Measurements from ENCODE around the gene LHFPL6.
"Not testable (repeated sequence)": the region's sequence is repeated elsewhere in the genome, so short reads cannot be mapped to it uniquely, and the experiment has no call there.

The LHFPL6 gene

DNA sequence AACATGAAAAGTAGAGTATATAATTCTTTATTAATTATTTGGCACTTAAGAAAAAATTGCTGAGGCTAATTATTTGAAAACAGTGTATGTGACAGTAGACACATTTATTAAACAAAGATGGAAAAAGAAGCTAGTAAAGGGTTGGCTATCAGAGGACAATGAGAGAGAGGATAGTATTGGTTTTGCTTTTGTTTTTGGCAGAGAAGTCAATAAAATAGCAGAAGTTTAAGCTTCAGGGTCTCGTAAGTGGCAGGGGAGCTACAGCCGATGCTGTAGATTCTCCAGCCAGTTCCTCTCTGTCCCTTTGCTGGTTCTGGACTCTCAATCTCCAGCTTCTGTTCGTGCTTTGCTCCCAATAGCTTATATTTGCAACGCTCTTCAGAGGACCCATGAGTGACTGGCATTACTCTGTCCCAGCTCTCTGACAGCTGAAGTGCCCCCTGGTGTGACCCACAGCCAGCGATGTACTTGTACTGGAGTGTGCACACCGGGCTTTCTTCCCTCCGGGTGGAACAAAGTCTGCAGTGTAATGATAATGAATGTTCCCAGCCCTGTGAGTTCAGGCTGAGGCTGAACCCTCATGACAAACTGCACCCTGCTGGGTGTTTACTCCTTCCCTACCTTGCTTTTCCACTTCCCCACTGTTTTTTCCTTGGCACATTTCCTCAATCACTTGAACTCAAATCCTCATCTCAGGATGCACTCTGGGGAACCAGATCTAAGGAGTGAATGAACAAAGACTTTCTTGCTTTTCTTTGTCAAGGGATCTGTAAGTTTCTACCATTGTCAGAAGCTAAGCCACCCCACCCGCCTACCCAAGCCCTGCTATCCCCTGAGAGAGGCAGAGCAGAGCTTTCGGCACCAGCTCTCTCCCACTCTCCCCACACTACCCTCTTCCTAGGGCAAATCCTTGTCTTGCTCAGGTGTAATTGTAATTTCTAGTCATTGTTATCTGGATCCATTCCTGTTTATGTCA is 254.8 kb downstream of the LHFPL6 start:
- intact Hi-C loops (cut with DNase I) = no loop called here
- DNase-seq = peak in 18 of 42 donors; percentile 4 to 53 (median 24)

DNA sequence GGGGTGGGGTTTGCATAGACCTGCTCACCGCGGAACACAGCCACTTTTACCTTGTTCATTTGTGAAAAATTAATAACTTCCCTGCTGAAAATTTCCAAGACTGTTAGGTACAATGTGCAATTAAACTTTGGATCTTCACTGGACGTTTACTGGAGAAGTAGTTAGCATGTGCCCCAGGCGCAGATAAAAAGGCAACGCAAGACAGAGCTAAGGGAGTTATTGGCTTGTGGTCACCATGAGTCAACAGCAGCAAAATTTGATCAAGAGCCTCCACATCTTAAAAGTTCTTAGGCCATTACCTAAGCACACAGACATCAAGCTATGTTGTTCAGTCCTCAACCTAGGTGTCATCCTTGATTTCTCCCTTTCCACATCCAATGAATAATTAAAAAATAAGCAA is 257.0 kb downstream of the LHFPL6 start:
- intact Hi-C loops (cut with DNase I) = no loop called here

DNA sequence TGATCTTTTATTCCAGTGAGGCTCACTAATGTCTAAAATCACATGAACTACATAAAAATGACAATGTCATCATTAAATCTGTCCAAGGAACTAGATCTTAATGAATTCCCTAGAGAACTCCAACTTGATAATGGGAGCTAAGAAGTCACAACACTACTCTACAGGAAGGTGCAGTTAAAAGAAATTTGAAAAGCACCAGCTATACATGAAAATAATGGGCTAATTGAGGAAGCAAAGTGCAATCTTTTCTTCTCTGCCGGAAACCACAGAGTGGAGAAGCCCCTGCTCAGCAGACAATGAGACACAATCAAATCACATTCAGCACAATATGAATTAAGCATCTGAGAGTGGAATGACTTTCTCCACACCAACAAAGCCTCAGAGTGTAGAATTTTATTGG is 261.7 kb downstream of the LHFPL6 start:
- no peak for DNase-seq
- intact Hi-C loops (cut with DNase I) = no loop called here

More for the DNA sequence above, 257.0 kb downstream of the LHFPL6 start:
- no peak for DNase-seq

GRCh38 chr13:39338114-39338513 is 264.9 kb downstream of the LHFPL6 start:
- intact Hi-C loops (cut with DNase I); DNase-seq: not testable (repeated sequence)

DNA sequence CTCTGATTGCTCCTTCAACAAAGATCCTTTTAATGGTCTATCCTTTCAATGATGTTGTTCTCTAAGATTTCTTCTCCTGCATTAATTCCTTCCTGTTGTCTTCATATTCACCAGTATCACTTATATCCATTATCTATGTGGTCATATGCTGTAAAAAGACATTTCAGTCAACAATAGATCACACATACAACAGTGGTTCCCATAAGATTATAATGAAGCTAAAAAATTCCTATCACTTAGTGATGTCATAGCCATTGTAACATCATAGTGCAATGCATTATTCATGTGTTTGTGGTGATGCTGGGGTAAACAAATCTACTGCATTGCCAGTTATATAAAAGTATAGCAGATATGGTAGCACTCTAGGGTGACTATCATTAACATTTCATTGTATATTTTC is 266.1 kb downstream of the LHFPL6 start:
- DNase-seq = no peak
- intact Hi-C loops (cut with DNase I) = no loop called here

- intact Hi-C loops (cut with DNase I) = no loop called here
- DNase-seq = no peak
Observed at GRCh38 chr13:39336207-39336606, 266.8 kb downstream of the LHFPL6 start.

DNA sequence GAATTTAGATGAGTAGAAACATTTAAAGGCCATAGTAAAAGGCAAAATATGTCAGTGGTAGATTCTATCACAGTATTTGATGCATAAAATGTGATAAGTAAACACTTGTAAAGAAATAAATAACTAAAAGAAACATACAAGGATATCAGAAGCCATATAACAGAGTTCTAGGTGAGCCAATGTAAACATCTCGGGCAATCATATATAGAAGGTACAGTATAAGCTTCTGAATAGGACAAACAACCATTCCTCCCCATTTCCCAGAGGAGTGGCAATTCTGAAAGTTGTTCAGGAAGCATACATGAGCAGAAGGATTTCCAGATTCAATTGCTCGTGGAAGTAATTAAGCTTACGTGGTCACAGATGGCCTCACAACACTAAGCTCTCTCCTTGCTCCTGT is 267.3 kb downstream of the LHFPL6 start:
- no peak for DNase-seq
- intact Hi-C loops (cut with DNase I) = no loop called here

- no peak for DNase-seq
- intact Hi-C loops (cut with DNase I) = no loop called here
Observed at GRCh38 chr13:39330504-39330903, 272.5 kb downstream of the LHFPL6 start.

DNA sequence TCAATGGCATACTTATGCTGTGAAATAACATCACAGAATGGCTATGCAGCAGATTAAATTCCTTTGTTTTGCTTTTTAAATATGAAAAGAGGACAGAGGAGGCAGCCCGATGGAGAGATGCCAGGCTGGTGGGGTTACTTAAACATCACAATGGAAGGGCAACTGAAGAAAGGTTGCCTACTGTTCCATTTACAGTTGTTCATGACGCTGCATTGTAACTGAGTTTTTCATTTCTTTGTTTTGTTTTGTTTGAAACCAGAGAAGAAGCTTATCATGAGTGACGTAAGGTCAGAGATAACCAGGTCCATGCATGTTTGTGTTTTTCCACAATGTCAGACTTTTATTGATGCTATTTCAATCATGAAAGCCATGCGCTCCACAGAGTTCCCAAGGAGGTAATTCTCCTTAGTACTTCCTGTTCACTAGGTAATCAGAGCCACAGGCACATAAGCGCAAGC is 273.8 kb downstream of the LHFPL6 start:
- DNase-seq = no peak
- intact Hi-C loops (cut with DNase I) = no loop called here

DNA sequence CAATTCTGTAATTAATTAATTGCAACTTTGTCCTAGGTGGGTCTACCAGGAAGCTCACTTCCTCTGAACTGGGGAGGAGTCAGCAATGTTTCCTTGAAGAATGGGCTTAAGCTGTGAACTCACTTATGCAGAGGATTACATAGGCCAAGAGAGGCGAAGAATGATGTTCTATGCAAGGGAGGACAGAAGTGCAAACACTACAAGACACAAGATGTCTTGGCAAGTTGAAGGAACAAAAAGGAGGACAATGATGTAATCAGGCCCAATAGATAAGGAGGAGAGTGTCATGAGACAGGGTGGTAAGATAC is 275.9 kb downstream of the LHFPL6 start:
- no peak for DNase-seq

GRCh38 chr13:39326469-39327171 is 276.4 kb downstream of the LHFPL6 start:
- intact Hi-C loops (cut with DNase I) = no loop called here
- DNase-seq = no peak

More for the DNA sequence above, 275.9 kb downstream of the LHFPL6 start:
- intact Hi-C loops (cut with DNase I) = no loop called here

GRCh38 chr13:39324806-39325311 is 278.1 kb downstream of the LHFPL6 start:
- intact Hi-C loops (cut with DNase I) = no loop called here
- no peak for DNase-seq

GRCh38 chr13:39322836-39323585 is 280.0 kb downstream of the LHFPL6 start:
- DNase-seq = peak in 4 of 42 donors; percentile 3 to 16 (median 12)
- intact Hi-C loops (cut with DNase I) = no loop called here

DNA sequence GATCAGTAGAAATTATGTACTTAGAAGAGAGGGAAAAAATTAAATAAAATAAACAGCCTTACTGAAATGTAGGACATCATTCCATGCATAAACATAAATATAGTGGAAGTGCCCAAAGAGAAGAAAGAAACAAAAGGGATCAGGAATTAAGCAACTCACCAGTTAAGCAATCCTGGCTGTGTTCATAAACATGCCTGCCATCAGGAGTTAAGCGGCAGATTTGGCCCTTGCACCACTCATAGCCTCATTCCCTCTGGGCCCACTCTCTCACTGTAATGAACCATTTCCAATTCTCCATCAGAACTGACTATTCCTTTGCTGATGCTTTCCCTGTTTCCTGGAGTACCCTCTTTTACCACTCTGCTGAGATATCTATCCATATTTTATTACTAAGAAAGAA is 281.4 kb downstream of the LHFPL6 start:
- no peak for DNase-seq
- intact Hi-C loops (cut with DNase I) = no loop called here

- no peak for DNase-seq
- intact Hi-C loops (cut with DNase I) = no loop called here
Observed at GRCh38 chr13:39318161-39318560, 284.8 kb downstream of the LHFPL6 start.

- peak in 15 of 42 donors; percentile 7 to 63 (median 28) for DNase-seq
- intact Hi-C loops (cut with DNase I) = no loop called here
Observed at GRCh38 chr13:39317291-39317690, 285.7 kb downstream of the LHFPL6 start.

- intact Hi-C loops (cut with DNase I) = no loop called here
Observed at GRCh38 chr13:39315796-39316195, 287.2 kb downstream of the LHFPL6 start.

GRCh38 chr13:39313721-39314120 is 289.3 kb downstream of the LHFPL6 start:
- intact Hi-C loops (cut with DNase I) = no loop called here
- no peak for DNase-seq

More at GRCh38 chr13:39315796-39316195, 287.2 kb downstream of the LHFPL6 start:
- DNase-seq = no peak

- intact Hi-C loops (cut with DNase I) = no loop called here
- no peak for DNase-seq
Observed at GRCh38 chr13:39312596-39312995, 290.4 kb downstream of the LHFPL6 start.

Data from head of caudate nucleus (tissue), 42 donors.